Ramos (cell line): ENCODE measurements around the gene EXOC7.

Source experiments
- in situ Hi-C: fragments of 300-500 bp; cut with MboI; formaldehyde crosslinking; loops from one replicate; pipeline ENCODE4 v1.14.3; 2022; ENCODE audit warnings: low sequenced_read_pairs; ENCODE audit not compliant: unreplicated experiment

EXOC7 gene

GRCh38 chr17:76123749-76124581, 20.4 kb upstream of the EXOC7 start:
- in situ Hi-C loops, result no loop called here

DNA sequence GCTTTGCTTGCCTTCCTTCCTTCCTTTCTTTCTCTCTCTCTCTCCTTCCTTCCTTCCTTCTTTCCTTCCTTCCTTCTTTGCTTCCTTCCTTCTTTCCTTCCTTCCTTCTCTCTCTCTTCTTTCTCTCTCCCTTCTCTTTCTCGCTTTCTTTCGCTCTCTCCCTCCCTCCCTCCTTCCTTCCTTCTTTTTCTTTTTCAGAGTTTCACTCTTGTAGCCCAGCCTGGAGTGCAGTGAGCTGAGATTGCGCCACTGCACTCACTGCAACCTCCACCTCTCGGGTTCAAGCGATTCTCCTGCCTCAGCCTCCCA, 19.6 kb upstream of the EXOC7 start:
- in situ Hi-C loops, result no loop called here

GRCh38 chr17:76122431-76123190, 19.0 kb upstream of the EXOC7 start:
- in situ Hi-C loops, result no loop called here

DNA sequence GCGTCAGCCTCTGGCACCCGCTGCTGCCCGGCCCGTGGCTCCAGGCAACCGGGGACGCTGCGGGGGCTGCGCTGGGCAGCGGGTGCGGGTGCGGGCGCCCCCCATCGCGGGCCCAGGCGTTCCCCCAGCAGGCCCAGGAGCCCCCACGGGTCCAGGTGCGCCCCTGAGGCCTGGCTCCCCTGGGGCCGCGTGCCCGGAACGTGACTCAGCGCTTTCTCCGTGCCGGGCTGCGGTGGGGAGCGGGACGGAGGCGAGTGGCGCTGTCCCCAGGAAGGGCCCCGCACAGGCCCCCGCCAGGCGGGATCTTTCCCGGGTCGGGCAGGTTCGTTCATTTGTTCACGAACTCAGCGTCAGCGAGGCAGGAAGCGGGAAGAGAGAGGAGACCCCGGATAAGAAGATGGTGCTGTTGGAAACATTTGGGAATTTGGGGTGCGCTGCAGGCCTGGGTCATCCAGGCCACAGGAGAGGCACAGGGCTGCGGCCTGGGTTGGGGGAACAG, 18.4 kb upstream of the EXOC7 start:
- in situ Hi-C loops, result no loop called here

DNA sequence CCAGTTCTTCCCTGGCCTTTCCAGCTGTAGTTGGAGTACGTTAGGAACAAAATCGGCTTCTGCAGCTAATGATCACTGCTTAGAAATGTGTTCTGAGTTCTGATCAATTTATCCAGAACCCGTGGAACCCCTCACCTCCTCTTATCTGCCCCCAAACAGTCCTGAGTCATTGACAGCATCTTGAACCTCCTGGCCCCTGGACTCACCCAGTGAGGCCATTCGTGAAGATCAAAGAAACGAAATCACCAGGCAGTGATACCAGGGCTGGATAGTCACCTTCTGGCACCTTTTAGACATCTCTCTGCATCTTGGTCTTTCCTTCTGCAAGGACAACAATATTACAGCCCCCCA, 17.0 kb upstream of the EXOC7 start:
- in situ Hi-C loops, result no loop called here

- in situ Hi-C loops, result no loop called here
Measured at GRCh38 chr17:76119409-76120371, 16.1 kb upstream of the EXOC7 start.

GRCh38 chr17:76115138-76115754, 11.7 kb upstream of the EXOC7 start:
- in situ Hi-C loops, result no loop called here

DNA sequence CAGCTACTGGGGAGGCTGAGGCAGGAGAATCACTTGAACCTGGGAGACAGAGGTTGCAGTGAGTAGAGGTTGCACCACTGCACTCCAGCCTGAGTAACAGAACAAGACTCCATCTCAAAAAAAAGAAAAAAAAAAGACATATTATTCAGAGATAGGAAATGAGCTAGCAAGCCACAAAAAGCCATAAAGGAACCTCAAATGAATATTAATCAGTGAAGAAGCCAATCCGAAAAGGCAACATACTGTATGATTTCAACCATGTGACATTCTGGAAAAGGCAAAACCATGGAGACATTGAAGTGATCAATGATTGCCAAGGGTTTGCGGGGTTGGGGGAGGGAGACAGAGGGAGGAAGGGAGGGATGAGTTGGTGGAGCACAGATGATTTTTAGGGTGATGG, 8.4 kb upstream of the EXOC7 start:
- in situ Hi-C loops, result no loop called here

- in situ Hi-C loops, result no loop called here
Measured at GRCh38 chr17:76107509-76107908, 3.9 kb upstream of the EXOC7 start.

GRCh38 chr17:76106703-76107102, 3.1 kb upstream of the EXOC7 start:
- in situ Hi-C loops, result no loop called here

GRCh38 chr17:76104896-76105231, 1.3 kb upstream of the EXOC7 start:
- in situ Hi-C loops, result loop anchor here (5.0 kb wide), 1 partner anchor 98 kb away; no protein-coding TSS in a partner anchor

GRCh38 chr17:76104140-76104895, 731 bp upstream of the EXOC7 start:
- in situ Hi-C loops, result loop anchor here (5.0 kb wide), 1 partner anchor 97 kb away; no protein-coding TSS in a partner anchor

- in situ Hi-C loops, result loop anchor here (5.0 kb wide), 1 partner anchor 96 kb away; no protein-coding TSS in a partner anchor
Measured at GRCh38 chr17:76102944-76103273, 678 bp downstream of the EXOC7 start.

DNA sequence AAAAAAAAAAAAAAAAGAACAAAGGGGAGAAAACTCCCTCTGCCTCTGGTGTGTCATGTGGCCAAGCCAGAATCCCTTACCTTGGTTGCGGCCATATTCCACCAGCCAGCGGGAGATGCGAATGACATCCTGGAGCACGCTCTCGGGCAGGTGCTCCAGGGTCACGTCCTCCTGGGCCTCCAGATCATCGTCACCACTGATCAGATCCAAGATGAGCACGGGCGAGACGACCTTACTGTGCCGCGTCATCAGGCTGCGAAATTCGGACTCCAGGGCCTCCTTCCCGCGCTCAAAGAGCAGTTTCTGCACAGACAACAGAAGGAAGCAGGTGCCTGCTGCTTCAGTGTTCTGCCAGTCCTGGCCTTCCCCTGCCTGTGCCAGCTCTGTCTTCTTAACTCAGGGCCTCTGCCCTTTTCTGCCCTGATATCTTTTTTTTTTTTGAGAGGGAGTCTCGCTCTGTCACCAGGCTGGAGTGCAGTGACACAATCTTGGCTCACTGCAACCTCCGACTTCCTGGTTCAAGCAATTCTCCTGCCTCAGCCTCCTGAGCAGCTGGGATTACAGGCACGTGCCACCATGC, 5.8 kb downstream of the EXOC7 start:
- in situ Hi-C loops, result no loop called here

GRCh38 chr17:76095943-76096342, 7.6 kb downstream of the EXOC7 start:
- in situ Hi-C loops, result no loop called here

DNA sequence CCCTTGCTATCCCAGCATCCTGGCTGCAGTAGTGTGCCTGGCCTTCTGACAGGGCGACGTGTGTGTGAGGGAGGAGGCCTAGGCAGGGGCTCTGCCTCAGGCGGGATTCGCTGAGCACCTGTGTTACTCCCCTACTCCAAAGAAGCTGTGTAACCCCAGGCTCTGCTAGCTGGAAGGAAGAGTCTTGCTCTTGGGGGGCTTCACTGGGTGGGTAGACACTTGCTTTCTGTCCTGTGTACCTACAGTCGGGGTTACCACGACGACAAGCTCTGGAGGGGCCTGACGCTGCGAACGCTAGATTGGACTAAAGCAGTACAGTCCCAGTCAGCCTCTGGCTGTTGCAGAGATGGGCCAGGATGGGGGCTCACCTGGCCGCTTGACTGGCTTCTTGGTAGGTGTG, 9.5 kb downstream of the EXOC7 start:
- in situ Hi-C loops, result no loop called here

GRCh38 chr17:76092526-76093413, 10.8 kb downstream of the EXOC7 start:
- in situ Hi-C loops, result no loop called here
